ENCODE measurements around the gene RAX2. TPM values are rescaled to one million over a fixed set of nuclear protein-coding genes. Genes with fewer than 3 reads are reported as not detected.

RAX2 gene
- total RNA-seq, 4 donors from 2014 or later: not detected

DNA sequence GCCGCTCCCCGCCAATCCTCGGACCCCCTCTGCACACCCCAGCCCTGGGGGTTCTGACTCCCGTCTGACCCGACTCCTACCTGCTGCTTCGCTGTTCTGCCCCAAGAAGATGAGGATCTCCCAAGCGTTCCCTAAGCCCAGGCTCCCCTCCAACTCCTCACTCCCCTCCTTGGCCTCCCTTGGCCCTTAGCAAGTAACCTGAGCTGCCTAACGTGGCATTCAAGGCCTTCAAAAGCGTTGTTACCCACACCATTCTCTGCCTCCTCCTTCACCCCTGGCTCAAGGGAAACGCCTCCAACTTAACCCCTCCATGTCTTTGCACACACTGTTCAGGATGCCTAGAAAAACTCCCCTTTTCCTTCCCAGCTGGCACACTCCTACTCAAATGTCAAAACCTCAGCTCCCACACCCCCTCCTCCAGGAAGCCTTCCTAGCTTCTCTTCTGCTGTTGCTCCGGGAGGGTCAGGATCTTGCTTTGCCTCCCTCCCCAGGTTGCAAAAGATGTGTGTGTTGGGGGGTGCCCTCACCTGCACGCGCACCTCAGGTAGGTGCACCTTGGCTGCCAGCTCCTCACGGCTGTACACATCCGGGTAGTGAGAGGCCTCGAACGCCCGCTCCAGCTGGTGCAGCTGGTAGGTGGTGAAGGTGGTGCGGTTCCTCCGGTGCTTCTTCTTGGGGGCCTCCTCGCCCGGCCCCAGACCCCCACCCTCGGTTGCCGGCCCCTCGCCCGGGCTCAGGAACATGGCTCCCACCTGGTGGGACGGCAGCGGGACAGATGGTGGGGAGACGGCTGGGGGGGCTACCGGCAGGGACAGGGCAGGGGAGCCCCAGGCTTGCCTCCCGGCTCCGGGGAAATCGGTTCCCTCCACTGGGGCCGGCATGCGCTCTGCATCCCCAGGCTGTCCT lies 775 bp downstream of the RAX2 start:
- no peak for DNase-seq (ENCODE audit: extremely low spot score)
- Histone ChIP-seq H3K4me1 (peaks cover 0 to 7% (median 0%) of the 10 kb centered on the region in 4 donors), H3K27ac (replicated peaks in 1 of 4) (no peak overlapping the region), H3K36me3 (peaks cover 19 to 38% (median 32%) of the 10 kb centered on the region in 4 donors), H3K4me3 (no peak overlapping the region), H3K9me3 (no peaks in the 10 kb centered on the region), H3K27me3 (peaks cover 0 to 18% (median 0%) of the 10 kb centered on the region in 4 donors)
- TF ChIP-seq POLR2A (IDR thresholded peaks at IDR 0.05; ENCODE audit: low read depth): no peak
- TF ChIP-seq POLR2AphosphoS5 (IDR thresholded peaks at IDR 0.05): no peak
- 73% methylated on average over 19 of the region's 35 CpGs for WGBS
- intact Hi-C loops (cut with DNase I): no loop called here

DNA sequence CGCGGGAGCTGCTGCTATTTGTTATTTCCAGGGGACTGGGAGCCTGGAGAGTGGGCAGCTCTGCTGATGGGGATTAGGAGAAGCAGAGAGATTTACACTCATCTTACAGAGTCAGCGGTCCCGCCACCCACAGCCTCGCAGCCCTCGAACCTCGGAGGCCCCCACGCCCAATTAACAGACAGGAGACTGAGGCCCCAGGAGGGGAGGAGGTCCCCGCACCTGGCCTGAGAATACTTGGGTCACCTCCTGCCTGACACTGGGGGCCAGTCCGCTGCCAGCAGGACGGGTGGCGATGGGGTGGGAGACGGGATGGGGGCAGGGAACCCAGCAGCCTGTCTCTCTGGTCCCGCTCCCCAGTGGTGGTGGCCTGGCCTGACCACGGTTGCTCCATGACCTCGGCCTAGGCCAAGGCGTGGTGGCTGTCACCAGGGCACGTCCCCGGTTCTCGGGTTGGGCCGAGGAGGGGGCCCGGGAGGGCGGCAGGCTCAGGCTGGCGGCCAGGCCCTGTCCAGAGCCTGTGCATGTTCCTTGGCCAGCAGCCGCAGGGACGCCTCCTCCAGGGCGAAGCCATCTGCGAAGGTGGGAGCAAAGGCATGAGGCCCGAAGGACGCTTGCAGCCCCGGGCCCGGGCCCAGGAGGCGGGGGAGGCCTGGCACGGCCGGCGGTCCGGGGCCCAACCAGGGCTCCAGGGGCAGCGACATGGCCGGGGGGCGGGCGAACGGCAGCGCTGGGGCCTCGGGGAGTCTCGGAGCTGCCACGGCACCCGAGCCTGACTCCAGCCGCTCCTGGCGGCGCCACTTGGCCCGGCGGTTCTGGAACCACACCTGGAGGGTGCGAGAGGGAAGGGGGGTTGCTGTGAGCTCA lies 1.7 kb downstream of the RAX2 start:
- no peak overlapping the region for H3K27ac ChIP-seq (replicated peaks in 1 of 4)

DNA sequence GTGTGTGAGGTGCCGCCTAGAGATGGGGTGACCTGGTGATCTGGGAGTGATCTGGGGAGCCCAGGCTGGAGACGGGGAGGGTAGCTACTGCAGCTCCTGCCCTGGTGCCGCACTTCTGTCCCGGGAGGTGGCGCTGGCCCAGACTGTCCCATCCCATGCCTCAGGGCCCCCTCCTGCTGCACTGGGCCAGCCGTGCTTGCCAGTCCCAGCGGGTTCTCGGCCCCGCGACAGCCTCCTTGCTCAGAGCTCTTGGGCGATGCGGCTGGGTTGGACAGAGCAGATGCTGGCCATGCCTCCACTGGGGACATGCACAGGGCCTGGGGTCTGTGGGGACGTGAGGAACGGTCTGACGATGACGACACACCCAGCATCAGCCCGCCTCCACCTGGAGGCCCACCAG lies 2.5 kb downstream of the RAX2 start:
- H3K36me3 ChIP-seq: peaks cover 32 to 52% (median 46%) of the 10 kb centered on the region in 4 donors
- no peaks in the 10 kb centered on the region for H3K9me3 ChIP-seq
- H3K27me3 ChIP-seq: peaks cover 0 to 18% (median 0%) of the 10 kb centered on the region in 4 donors
- WGBS: 83% methylated on average over 7 of the region's 17 CpGs
- intact Hi-C loops (cut with DNase I): loop anchor here (10.0 kb wide), 1 partner anchor 205 kb away; the partner anchor contains the start of gene DAPK3
- DNase-seq (ENCODE audit: extremely low spot score): no peak
- no peak overlapping the region for H3K27ac ChIP-seq (replicated peaks in 1 of 4)
- no peak overlapping the region for H3K4me3 ChIP-seq
- H3K4me1 ChIP-seq: peaks cover 0 to 7% (median 0%) of the 10 kb centered on the region in 4 donors
- TF ChIP-seq POLR2A (IDR thresholded peaks at IDR 0.05; ENCODE audit: low read depth) (no peak), EP300 (IDR thresholded peaks at IDR 0.05) (no peak), POLR2AphosphoS5 (IDR thresholded peaks at IDR 0.05) (no peak)
- TF ChIP-seq, protein P1, sequence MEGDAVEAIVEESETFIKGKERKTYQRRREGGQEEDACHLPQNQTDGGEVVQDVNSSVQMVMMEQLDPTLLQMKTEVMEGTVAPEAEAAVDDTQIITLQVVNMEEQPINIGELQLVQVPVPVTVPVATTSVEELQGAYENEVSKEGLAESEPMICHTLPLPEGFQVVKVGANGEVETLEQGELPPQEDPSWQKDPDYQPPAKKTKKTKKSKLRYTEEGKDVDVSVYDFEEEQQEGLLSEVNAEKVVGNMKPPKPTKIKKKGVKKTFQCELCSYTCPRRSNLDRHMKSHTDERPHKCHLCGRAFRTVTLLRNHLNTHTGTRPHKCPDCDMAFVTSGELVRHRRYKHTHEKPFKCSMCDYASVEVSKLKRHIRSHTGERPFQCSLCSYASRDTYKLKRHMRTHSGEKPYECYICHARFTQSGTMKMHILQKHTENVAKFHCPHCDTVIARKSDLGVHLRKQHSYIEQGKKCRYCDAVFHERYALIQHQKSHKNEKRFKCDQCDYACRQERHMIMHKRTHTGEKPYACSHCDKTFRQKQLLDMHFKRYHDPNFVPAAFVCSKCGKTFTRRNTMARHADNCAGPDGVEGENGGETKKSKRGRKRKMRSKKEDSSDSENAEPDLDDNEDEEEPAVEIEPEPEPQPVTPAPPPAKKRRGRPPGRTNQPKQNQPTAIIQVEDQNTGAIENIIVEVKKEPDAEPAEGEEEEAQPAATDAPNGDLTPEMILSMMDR (IDR thresholded peaks at IDR 0.05): no peak

More for the DNA sequence above, 1.7 kb downstream of the RAX2 start:
- DNase-seq (ENCODE audit: extremely low spot score): no peak
- 80% methylated on average over 19 of the region's 53 CpGs for WGBS
- Histone ChIP-seq H3K36me3 (peaks cover 28 to 47% (median 41%) of the 10 kb centered on the region in 4 donors), H3K9me3 (no peaks in the 10 kb centered on the region), H3K4me3 (no peak overlapping the region), H3K27me3 (peaks cover 0 to 18% (median 0%) of the 10 kb centered on the region in 4 donors), H3K4me1 (peaks cover 0 to 7% (median 0%) of the 10 kb centered on the region in 4 donors)
- intact Hi-C loops (cut with DNase I): no loop called here
- TF ChIP-seq POLR2AphosphoS5 (IDR thresholded peaks at IDR 0.05) (no peak), POLR2A (IDR thresholded peaks at IDR 0.05; ENCODE audit: low read depth) (no peak), EP300 (IDR thresholded peaks at IDR 0.05) (no peak)
- TF ChIP-seq, protein P1 (IDR thresholded peaks at IDR 0.05): no peak

DNA sequence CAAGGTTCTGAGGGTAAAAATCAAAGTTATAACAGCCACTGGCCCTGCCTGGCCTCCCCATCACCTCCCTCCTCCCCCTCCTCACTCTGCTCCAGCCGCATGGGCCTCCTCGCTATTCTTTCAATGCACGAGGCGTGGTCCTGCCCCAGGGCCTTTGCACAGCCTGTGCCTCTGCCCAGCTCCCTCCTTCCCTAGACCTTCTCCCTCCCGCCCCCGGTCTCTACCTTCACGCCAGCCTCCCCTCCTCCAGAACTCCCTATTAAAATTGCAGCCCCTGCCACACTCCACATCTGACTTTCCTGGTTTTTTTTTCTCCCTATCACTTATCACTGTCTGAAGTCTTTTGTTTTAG lies 3.3 kb downstream of the RAX2 start:
- intact Hi-C loops (cut with DNase I): loop anchor here (10.0 kb wide), 1 partner anchor 206 kb away; the partner anchor contains the start of gene DAPK3
- peaks cover 0 to 18% (median 0%) of the 10 kb centered on the region in 4 donors for H3K27me3 ChIP-seq
- H3K4me3 ChIP-seq: no peak overlapping the region
- H3K9me3 ChIP-seq: no peaks in the 10 kb centered on the region
- peaks cover 32 to 52% (median 46%) of the 10 kb centered on the region in 4 donors for H3K36me3 ChIP-seq
- no peak overlapping the region for H3K27ac ChIP-seq (replicated peaks in 1 of 4)
- no peak for DNase-seq (ENCODE audit: extremely low spot score)
- TF ChIP-seq, protein P1 (IDR thresholded peaks at IDR 0.05): no peak
- TF ChIP-seq POLR2AphosphoS5 (IDR thresholded peaks at IDR 0.05) (no peak), EP300 (IDR thresholded peaks at IDR 0.05) (no peak), POLR2A (IDR thresholded peaks at IDR 0.05; ENCODE audit: low read depth) (no peak)
- peaks cover 0 to 12% (median 3%) of the 10 kb centered on the region in 4 donors for H3K4me1 ChIP-seq
- 95% methylated on average over 7 of the region's 7 CpGs for WGBS
